SKM-1 treated with dmso at 0.1 percent for 144 hours (cell line): Measurements from ENCODE around the gene ZC3HAV1.
A peak's percentile ranks its signal among the peaks of the same experiment; 100 is the strongest.
"Not testable (repeated sequence)": the region's sequence is repeated elsewhere in the genome, so short reads cannot be mapped to it uniquely, and the experiment has no call there.

Experiments
- DNase-seq: peaks from one replicate; lab custom pipeline; 2025; ENCODE audit not compliant: unreplicated experiment; lab: John Stamatoyannopoulos, UW

ZC3HAV1 gene

GRCh38 chr7:139109188-139109982 lies at the start of gene ZC3HAV1:
Gene ZC3HAV1, minus strand, starts transcription at chr7:139109720. Its CDS starts 389 bp downstream, at chr7:139109331.
- peak; percentile 85 for DNase-seq

DNA sequence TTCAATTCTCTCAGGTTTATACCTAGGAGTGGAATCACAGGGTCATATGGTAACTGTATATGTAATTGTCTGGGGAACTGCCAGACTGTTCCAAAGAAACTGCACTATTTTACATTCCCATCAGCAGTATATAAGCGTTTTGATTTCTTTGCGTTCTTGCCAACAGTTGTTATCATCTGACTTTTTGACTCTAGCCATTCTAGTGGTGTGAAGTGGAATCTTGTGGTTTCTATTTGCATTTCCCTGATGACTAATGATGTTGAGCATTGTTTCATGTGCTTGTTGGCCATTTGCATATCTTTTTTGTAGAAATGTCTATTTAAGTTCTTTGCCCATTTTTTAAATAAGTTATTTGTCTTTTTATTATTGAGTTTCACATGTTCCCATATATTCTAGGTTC lies 44.3 kb upstream of the ZC3HAV1 start:
- no peak for DNase-seq

DNA sequence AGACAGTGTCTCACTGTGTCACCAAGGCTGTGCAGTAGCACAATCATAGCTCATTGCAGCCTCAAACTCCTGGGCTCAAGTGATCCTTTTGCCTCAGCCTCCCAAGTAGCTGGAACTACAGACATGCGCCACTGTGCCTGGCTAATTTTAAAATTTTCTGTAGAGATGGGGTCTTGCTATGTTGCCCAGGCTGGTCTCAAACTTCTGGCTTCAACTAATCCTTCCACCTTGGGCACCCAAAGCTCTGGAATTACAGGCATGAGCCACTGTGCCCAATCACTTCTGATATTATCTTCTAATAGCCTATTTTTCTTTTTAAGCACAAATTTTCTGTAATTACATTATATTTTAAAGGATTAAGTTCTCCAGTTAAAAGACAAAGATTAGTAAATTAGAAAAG lies 42.6 kb upstream of the ZC3HAV1 start:
- no peak for DNase-seq

DNA sequence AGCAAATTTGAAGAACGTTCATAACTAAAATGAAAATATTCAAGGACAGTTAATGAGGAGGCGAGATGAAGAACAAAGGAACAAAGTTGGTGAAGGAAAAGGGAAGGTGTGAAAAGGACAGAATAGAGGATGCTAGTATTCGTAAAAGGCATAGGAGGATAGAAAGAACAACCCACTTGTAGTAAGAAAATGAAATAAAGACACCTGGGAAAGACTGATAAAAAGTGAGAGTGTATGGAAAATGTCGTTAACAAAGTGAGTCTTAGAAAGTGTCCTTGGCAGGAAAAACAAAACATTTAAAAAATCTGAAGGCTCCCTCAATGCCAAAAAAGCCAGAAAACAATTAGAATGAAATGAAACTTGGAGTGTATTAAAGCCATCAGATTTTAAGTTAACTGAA lies 29.6 kb upstream of the ZC3HAV1 start:
- no peak for DNase-seq

- DNase-seq, result peak; percentile 87
Measured at GRCh38 chr7:139133335-139134139, 24.0 kb upstream of the ZC3HAV1 start.

- DNase-seq, result no peak
Measured at GRCh38 chr7:139132887-139133286, 23.4 kb upstream of the ZC3HAV1 start.

DNA sequence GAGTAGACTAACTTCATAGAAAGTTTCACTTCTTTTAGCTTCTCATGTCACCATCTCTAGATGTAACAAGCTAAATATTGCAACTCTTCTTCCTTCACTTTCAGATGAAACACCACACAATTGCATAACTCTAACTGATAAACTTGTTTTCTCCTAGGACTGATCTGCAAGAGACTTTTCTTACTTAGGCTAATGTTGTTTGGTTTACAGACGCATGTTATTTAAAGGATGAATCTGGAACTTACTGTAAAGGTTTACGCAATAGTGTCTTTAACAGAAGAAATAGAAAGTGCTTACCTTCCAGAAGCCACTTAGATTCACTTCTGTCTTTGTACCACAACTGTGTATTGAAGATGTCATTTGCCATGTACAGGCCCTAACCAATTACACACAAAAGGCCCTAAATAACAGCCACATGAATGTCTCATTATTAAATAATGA lies 22.1 kb upstream of the ZC3HAV1 start:
- peak; percentile 80 for DNase-seq

- not testable (repeated sequence) for DNase-seq
Measured at GRCh38 chr7:139129814-139130213, 20.3 kb upstream of the ZC3HAV1 start.

DNA sequence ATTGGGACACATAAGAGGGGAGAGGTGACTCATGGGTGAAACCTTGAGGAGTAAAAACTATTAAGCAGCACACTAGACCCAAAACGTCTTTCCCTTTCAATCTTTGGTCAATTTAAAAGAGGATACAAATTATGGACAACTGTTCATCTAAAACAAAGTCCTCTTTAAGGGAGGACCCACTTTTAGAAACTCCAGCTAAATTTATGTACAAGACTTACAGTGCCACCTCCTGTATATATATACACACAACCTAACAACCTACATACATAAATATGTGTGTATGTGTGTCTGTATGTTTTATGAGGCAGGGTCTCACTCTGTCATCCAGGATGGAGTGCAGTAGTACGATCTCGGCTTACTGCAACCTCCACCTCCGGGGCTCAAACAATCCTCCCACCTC lies 18.1 kb upstream of the ZC3HAV1 start:
- no peak for DNase-seq

DNA sequence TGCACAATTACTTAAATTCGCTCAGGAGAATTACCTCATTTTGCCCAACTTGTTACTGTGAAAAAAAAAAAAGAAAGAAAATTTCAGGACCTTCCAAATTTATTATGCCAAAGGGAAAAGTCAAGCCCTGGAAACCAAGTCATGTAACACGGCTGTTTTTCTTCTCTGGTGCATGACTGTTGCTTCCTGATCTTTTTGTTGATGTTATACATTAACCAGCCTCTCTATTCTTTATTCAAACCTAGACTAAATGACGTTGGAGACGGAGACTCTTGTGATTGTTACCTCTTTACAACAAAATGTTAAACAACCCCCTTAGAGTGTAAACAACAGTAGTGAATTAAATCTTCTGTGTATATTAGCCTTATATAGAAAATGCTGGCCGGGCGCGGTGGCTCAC lies 16.1 kb upstream of the ZC3HAV1 start:
- DNase-seq, result no peak

GRCh38 chr7:139124995-139125394 lies 15.5 kb upstream of the ZC3HAV1 start:
- DNase-seq, result not testable (repeated sequence)

DNA sequence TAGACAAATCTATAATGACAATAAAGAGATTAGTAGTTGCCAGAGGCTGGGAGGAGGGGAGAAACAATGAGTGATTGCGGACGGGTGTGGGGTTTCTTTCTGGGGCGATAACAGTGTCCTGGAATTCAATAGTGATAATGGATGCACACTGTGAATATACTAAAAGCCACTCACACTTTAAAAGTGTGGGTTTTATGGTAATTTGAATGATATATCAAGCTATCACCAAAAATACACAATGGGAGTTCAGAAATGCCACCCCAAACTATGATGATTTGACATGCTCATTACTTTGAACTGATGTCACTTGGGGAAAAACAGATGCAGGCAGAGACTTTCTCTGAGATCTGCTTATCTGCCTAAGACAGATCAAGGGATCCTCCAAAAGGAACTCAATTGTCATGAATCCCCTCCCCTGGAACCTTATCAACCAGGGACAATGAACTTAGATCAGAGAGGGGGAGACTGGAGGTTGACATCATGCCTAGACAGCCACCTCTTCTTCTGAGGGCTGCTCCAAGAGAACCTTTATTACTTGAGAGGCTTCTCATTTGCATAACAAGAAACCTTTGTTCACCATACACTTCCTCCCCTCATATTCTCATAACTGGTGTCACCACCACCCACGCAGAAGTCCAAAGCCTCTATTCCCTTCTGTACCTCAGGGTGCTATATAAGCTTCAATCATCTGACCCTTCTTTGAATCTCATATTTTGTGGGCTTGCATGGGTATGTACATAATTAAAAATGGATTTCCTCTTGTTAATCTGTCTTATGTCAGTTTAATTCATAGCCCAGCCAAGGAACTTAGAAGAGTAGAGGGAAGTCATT lies 14.8 kb upstream of the ZC3HAV1 start:
- no peak for DNase-seq

DNA sequence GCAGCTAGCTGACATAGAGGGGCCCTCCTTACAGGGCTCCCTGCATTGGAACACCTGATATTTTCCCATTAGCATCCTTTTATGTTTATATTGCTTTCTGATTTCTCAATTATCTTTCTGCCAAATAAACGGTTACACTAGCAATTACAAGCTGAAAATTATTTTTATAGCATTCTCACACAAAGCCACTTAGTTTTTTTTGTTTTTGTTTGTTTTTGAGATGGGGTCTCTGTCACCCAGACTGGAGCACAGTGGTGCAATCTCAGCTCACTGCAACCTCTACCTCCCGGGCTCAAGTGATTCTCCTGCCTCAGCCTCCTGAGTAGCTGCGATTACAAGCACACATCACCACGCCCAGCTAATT lies 9.9 kb upstream of the ZC3HAV1 start:
- no peak for DNase-seq

DNA sequence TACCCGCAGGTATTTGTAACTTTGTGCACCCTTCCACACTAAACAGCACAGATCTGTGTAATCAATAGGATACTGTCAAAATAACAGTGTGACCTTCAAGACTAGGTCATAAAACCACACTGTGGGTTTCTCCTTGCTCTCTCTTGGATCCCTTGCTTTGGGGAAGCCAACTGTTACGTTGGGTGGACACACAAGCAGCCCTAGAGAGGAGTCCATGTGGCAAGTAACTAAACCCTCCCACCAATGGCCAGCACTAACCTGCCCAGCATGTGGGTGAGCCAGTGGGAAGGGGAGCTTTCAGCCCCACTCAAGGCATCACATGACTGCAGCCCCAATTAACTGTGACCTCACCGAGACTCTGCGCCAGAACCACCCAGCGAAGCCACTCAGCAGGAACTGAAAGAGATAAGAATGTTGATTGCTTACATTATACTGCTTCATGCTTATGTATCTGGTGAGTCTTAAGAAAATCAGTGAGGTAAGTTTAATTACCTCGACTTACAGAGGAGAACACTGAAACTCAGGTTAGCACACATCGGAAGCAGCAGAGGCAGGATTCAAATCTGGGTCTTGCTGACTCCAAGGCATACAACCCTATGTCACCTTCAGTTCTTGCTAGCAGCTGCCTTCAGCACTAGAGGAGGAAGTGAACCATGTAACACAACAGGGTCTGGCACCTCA lies 9.4 kb upstream of the ZC3HAV1 start:
- peak; percentile 82 for DNase-seq

DNA sequence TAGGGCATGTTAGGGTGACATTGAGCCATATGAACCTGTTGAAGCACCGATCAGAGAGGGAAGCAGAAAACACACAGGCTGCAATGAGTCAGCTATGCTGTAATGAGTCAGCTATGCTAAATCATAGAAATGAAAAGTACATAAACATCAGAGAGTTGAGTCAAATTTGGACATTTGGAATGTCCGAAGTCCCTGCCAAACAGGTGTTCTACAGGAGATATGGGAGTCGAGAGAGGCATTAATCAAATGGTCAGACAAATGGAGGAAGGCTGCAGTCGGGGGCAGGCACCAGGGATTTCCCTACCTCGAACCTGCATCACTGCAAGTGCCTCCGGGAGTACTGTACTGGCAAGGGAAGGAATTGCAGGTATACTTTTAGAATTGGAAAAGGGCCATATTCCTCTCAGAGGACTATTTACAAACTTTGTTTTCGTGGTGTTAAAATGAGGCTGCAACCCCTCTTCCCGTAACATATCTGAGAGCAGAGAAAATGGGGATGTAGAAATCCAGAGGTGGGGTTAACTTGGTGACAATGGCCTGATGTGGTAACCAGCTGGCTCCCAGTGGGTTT lies 8.8 kb upstream of the ZC3HAV1 start:
- DNase-seq, result peak; percentile 57

GRCh38 chr7:139117599-139118233 lies 8.2 kb upstream of the ZC3HAV1 start:
- DNase-seq, result no peak

- no peak for DNase-seq
Measured at GRCh38 chr7:139116999-139117398, 7.5 kb upstream of the ZC3HAV1 start.

GRCh38 chr7:139115104-139115503 lies 5.6 kb upstream of the ZC3HAV1 start:
- DNase-seq, result no peak

- DNase-seq, result no peak
Measured at GRCh38 chr7:139114585-139114984, 5.1 kb upstream of the ZC3HAV1 start.

DNA sequence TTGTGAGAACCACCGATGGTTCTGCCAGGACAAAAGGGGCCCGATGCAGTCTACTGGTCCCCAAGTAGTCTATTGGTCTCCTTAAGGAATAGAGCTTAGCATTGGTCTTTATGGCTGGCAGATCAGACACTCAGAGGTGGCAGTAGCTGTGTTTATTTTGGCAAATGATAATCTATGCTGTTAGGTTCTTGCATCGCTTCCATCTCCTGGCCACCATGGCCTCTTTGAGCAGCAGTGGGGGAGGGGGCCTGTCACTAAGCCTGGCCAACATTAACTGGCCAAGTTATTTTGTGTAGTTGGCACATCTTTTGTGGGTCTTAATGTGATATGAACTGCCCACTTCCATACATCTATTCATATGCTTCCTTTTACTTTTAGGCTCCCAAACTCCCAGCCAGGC lies 4.5 kb upstream of the ZC3HAV1 start:
- DNase-seq, result no peak
